ENCODE data around the gene LBHD2. TPM values are rescaled to one million over a fixed set of nuclear protein-coding genes. Genes with fewer than 3 reads are reported as not detected.

LBHD2 gene
- total and polyA plus RNA-seq, 4 donors = 0.44 to 2.1 (median 1.2) TPM; not detected in 1

DNA sequence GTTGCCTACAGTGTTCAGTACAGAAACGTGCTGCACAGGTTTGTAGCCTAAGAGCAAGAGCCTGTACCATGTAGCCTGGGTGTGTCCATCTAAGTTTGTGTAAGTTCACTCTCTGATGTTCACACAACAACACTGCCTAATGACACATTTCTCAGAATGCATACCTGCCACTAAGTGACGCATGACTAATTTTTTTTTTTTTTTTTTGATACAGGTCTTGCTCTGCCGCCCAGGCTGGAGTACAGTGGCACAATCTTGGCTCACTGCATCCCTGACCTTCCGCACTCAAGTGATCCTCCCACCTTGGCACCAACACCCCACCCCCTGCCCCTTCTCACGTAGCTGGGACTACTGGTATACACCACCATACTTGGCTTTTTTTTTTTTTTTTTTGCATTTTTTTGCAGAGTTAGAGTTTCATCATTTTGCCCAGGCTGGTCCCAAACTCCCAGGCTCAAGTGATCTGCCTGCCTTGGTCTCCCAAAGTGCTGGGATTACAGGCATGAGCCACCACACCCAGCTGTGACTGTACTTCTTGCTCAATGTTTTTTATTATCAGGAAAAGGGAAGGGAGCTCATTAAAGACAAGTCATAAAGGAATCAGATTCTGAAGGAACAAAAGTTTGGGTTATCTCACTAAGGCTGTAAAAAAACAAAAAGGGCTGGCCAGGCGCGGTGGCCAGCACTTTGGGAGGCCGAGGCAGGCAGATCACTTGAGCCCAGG lies 16.6 kb upstream of the LBHD2 start:
- Histone ChIP-seq H3K27me3 (ENCODE audit: control insufficient read depth, insufficient read depth, low read length) (no peaks in the 10 kb centered on the region), H3K4me3 (ENCODE audit: low read depth, low read length) (no peak overlapping the region), H3K9me3 (ENCODE audit: control insufficient read depth, insufficient read depth, low read length) (no peaks in the 10 kb centered on the region), H3K36me3 (ENCODE audit: control insufficient read depth, insufficient read depth, low read length) (peaks cover 2% of the 10 kb centered on the region), H3K4me1 (ENCODE audit: control insufficient read depth, insufficient read depth, low read length) (no peaks in the 10 kb centered on the region), H3K27ac (ENCODE audit: low read depth, low read length) (no peak overlapping the region)
- DNase-seq (ENCODE audit: low read depth in 4 of 6, low spot score in 6 of 6) = no peak
- 70% methylated on average over 7 of the region's 8 CpGs for WGBS (ENCODE audit: insufficient coverage)

DNA sequence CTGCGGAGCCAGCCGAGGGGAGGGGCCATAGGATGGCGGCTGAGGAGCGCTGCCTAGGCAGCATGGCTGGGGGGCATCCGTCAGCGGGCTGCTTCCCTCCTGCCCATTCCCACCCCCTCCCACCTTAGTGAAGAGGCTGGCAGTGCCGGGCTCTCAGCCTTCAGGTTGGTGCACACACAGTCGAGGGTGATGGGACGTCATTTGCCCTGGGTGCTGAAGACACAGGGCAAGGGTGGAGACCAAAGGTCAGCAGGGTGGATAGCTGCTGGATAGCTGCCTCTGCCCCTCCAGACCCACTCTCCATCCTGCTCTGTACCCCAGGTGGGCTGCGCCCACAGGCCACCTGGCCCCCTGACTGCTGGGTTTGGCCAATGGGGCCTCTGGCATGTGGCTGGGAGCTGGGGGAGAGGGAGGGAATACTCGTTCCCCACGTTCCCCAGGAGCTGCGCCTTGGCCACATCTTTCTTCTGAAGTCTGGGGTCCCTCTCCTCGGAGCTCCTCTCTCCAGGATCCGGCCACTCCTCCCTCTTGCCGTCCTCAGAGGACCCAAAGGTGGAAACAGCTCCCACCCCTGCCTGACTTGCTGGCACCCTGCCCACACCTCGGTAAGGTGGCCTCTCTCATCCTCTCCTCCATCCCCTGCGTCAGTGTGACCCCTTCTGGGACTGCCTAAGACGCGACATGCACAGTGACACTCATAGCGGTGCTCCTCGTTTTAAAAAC lies 15.5 kb upstream of the LBHD2 start:
- Histone ChIP-seq H3K9me3 (ENCODE audit: control insufficient read depth, insufficient read depth, low read length) (no peaks in the 10 kb centered on the region), H3K27ac (ENCODE audit: low read depth, low read length) (no peak overlapping the region), H3K4me1 (ENCODE audit: control insufficient read depth, insufficient read depth, low read length) (no peaks in the 10 kb centered on the region), H3K36me3 (ENCODE audit: control insufficient read depth, insufficient read depth, low read length) (peaks cover 2% of the 10 kb centered on the region), H3K27me3 (ENCODE audit: control insufficient read depth, insufficient read depth, low read length) (no peaks in the 10 kb centered on the region), H3K4me3 (ENCODE audit: low read depth, low read length) (no peak overlapping the region)
- no peak for DNase-seq (ENCODE audit: low read depth in 4 of 6, low spot score in 6 of 6)
- WGBS (ENCODE audit: insufficient coverage) = 71% methylated on average over 16 of the region's 22 CpGs

GRCh38 chr14:103070263-103070885 lies 13.6 kb upstream of the LBHD2 start:
- no peak overlapping the region for H3K27ac ChIP-seq (ENCODE audit: low read depth, low read length)
- WGBS (ENCODE audit: insufficient coverage) = 76% methylated on average over 5 of the region's 8 CpGs
- no peaks in the 10 kb centered on the region for H3K27me3 ChIP-seq (ENCODE audit: control insufficient read depth, insufficient read depth, low read length)
- DNase-seq (ENCODE audit: low read depth in 4 of 6, low spot score in 6 of 6) = no peak
- H3K4me1 ChIP-seq (ENCODE audit: control insufficient read depth, insufficient read depth, low read length) = peaks cover 8% of the 10 kb centered on the region
- H3K9me3 ChIP-seq (ENCODE audit: control insufficient read depth, insufficient read depth, low read length) = no peaks in the 10 kb centered on the region
- H3K4me3 ChIP-seq (ENCODE audit: low read depth, low read length) = no peak overlapping the region
- H3K36me3 ChIP-seq (ENCODE audit: control insufficient read depth, insufficient read depth, low read length) = peaks cover 2% of the 10 kb centered on the region

DNA sequence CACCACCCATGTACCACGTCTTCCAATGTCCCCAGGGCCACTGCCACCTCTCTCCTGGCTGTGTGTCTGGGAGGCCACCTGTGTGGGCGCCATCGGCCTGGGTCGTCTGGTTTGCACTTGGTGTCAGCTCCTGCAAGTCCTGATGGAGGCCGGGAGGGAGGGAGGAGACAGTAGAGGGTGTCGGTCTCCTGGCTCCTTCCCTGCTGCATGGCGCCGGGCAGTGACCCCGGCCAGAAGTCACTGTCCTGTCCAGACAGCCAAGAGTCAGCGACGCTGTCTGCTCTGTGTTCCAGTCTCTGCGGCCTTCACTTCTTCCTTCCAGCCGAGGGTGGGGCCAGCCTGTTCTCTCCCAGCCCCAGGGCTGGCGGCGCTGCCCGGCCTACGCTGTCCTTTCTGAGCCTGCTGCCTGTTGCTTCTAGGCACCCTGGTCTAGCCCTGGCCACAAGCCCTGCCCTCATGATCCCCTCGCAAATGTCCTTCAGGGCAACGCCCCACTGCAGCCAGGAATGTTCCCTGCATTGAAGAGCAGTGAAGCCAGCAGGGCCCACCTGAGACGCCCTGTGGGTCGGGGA lies 13.0 kb upstream of the LBHD2 start:
- no peaks in the 10 kb centered on the region for H3K9me3 ChIP-seq (ENCODE audit: control insufficient read depth, insufficient read depth, low read length)
- no peak overlapping the region for H3K27ac ChIP-seq (ENCODE audit: low read depth, low read length)
- H3K4me3 ChIP-seq (ENCODE audit: low read depth, low read length) = no peak overlapping the region
- peaks cover 13% of the 10 kb centered on the region for H3K4me1 ChIP-seq (ENCODE audit: control insufficient read depth, insufficient read depth, low read length)
- no peaks in the 10 kb centered on the region for H3K27me3 ChIP-seq (ENCODE audit: control insufficient read depth, insufficient read depth, low read length)
- 83% methylated on average over 18 of the region's 21 CpGs for WGBS (ENCODE audit: insufficient coverage)
- H3K36me3 ChIP-seq (ENCODE audit: control insufficient read depth, insufficient read depth, low read length) = peaks cover 2% of the 10 kb centered on the region
- DNase-seq (ENCODE audit: low read depth in 4 of 6, low spot score in 6 of 6) = no peak

DNA sequence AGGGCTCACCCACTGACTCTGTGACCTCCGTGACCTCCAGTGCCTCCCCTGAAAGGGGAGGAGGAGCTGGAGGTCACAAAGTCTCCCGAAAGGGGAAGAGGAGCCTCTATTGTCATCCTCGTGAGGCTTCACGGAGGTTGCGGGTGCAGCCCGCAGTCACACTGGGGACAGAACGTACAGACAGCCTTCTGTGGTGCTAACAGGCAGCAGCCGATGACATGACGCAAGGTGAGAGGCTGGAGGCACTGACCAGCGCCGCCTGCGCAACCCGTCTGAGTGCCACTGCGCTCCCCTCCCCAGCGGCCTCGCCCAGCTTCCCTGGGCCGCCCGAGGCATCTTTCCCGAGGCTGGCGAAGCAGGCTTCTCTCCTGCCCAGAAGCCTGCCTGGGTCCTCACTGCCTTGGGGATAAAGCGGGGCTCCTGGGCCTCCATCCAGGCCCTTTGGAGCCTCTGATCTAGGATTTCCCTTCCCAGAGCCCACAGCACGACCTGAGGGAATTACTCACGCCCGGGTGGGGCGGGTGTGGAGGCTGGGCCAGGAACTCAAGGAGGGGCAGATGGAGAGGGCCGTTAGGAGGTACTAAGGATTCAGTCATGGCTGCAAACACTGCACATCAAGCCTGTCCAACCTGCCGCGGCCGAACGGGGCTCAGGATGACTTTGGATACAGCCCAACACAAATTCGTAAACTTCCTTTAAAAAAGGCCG lies 12.3 kb upstream of the LBHD2 start:
- 71% methylated on average over 23 of the region's 32 CpGs for WGBS (ENCODE audit: insufficient coverage)
- H3K4me1 ChIP-seq (ENCODE audit: control insufficient read depth, insufficient read depth, low read length) = peaks cover 13% of the 10 kb centered on the region
- H3K9me3 ChIP-seq (ENCODE audit: control insufficient read depth, insufficient read depth, low read length) = no peaks in the 10 kb centered on the region
- peaks cover 2% of the 10 kb centered on the region for H3K36me3 ChIP-seq (ENCODE audit: control insufficient read depth, insufficient read depth, low read length)
- no peak for DNase-seq (ENCODE audit: low read depth in 4 of 6, low spot score in 6 of 6)
- no peak overlapping the region for H3K4me3 ChIP-seq (ENCODE audit: low read depth, low read length)
- H3K27ac ChIP-seq (ENCODE audit: low read depth, low read length) = no peak overlapping the region
- no peaks in the 10 kb centered on the region for H3K27me3 ChIP-seq (ENCODE audit: control insufficient read depth, insufficient read depth, low read length)

DNA sequence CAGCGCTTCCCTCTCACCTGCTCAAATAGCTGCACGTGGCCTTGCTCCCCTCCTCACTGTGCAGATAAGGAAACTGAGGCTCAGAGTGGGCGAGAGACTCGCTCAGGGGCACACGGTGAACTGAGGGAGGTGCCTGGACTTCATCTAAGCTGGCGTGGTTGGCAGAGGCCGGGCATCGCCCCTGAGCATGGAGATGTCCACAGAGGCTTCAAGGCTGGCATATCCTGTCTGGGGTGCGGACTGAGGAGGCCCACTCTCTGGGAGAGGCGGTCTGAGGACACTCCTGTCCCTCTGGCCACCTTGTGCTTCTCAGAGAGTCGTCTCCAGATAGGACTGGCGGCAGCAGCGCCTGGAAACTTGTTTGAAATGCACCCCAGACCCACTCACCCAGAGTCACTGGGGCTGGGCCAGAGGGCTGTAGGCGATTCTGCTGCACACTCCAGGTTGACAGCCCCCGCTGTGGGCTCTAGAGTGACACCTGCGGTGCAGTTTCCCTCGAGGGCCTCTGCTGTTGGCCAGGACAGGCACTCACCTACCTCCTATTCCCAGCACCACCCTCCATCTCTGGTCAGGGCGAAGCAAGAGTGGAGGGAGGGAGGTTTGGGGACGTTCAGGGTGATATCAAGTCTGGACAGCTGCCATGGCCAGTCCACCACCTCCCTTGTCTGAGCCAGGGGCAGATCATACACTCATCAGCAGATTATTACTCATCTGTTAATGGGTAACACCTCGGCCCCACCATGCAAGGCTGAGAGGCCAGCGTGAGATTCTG lies 11.2 kb upstream of the LBHD2 start:
- Histone ChIP-seq H3K4me1 (ENCODE audit: control insufficient read depth, insufficient read depth, low read length) (peaks cover 13% of the 10 kb centered on the region), H3K36me3 (ENCODE audit: control insufficient read depth, insufficient read depth, low read length) (peaks cover 2% of the 10 kb centered on the region), H3K4me3 (ENCODE audit: low read depth, low read length) (no peak overlapping the region), H3K27ac (ENCODE audit: low read depth, low read length) (no peak overlapping the region), H3K9me3 (ENCODE audit: control insufficient read depth, insufficient read depth, low read length) (no peaks in the 10 kb centered on the region), H3K27me3 (ENCODE audit: control insufficient read depth, insufficient read depth, low read length) (no peaks in the 10 kb centered on the region)
- no peak for DNase-seq (ENCODE audit: low read depth in 4 of 6, low spot score in 6 of 6)
- 87% methylated on average over 17 of the region's 21 CpGs for WGBS (ENCODE audit: insufficient coverage)

DNA sequence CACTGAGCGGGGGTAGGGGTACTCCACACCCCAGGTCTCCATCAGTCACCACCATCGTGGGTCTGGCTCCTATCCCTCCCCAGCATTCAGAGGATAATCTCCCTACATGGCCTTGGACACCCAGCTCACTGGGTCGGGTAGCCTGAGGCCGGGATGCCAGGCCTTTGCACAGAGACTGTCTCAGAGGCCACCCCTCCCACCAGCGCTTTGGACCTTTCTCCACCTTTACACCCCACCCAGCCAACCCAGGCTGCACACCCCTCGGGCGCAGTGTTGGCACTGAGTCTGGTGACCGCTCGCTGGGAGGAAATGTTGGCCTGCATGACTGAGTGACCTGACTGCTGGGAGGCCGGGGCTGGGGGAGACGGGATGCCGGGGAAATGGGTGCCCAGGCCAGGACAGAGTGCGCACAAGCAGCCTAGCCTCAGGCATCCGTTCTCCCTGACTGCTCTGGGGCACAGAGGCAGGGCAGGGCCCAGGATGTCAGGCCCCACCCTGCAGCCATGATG lies 10.6 kb upstream of the LBHD2 start:
- no peak overlapping the region for H3K27ac ChIP-seq (ENCODE audit: low read depth, low read length)
- DNase-seq (ENCODE audit: low read depth in 4 of 6, low spot score in 6 of 6) = no peak
- H3K9me3 ChIP-seq (ENCODE audit: control insufficient read depth, insufficient read depth, low read length) = no peaks in the 10 kb centered on the region
- WGBS (ENCODE audit: insufficient coverage) = 87% methylated on average over 14 of the region's 14 CpGs
- H3K4me3 ChIP-seq (ENCODE audit: low read depth, low read length) = no peak overlapping the region
- H3K27me3 ChIP-seq (ENCODE audit: control insufficient read depth, insufficient read depth, low read length) = no peaks in the 10 kb centered on the region
- peaks cover 13% of the 10 kb centered on the region for H3K4me1 ChIP-seq (ENCODE audit: control insufficient read depth, insufficient read depth, low read length)
- H3K36me3 ChIP-seq (ENCODE audit: control insufficient read depth, insufficient read depth, low read length) = no peaks in the 10 kb centered on the region

- Histone ChIP-seq H3K36me3 (ENCODE audit: control insufficient read depth, insufficient read depth, low read length) (no peaks in the 10 kb centered on the region), H3K27me3 (ENCODE audit: control insufficient read depth, insufficient read depth, low read length) (no peaks in the 10 kb centered on the region), H3K4me1 (ENCODE audit: control insufficient read depth, insufficient read depth, low read length) (peaks cover 13% of the 10 kb centered on the region), H3K27ac (ENCODE audit: low read depth, low read length) (no peak overlapping the region), H3K4me3 (ENCODE audit: low read depth, low read length) (no peak overlapping the region), H3K9me3 (ENCODE audit: control insufficient read depth, insufficient read depth, low read length) (no peaks in the 10 kb centered on the region)
- DNase-seq (ENCODE audit: low read depth in 4 of 6, low spot score in 6 of 6) = no peak
- 88% methylated on average over 17 of the region's 21 CpGs for WGBS (ENCODE audit: insufficient coverage)
These were observed 9.9 kb upstream of the LBHD2 start for GRCh38 chr14:103073876-103074728.

Measured in spinal cord (tissue), 10 donors.